Measurements from ENCODE around the gene DOCK11. TPM values are rescaled to one million over a fixed set of nuclear protein-coding genes. Genes with fewer than 3 reads are reported as not detected.
A peak's percentile ranks its signal among the peaks of the same experiment; 100 is the strongest.

The DOCK11 gene
- polyA plus RNA-seq, 3 donors, result 20.8 to 39.7 (median 34.8) TPM

GRCh38 chrX:118726887-118727685, 231.5 kb downstream of the DOCK11 start, which contains the start of gene IL13RA1:
IL13RA1 (plus strand) TSS chrX:118727606; CDS start chrX:118727639, 33 bp downstream.
- Histone ChIP-seq H3K27me3 (ENCODE audit: control insufficient read depth in 2 of 2, insufficient read depth in 2 of 2, low read length in 2 of 2) (no peaks in the 10 kb centered on the region), H3K4me1 (ENCODE audit: control insufficient read depth in 1 of 2, insufficient read depth in 2 of 2, low read length in 2 of 2) (peaks cover 76 to 78% of the 10 kb centered on the region in 2 donors), H3K9ac (ENCODE audit: insufficient read depth, low read length, poor library complexity, severe bottlenecking) (peak within 1 kb of the TSS; percentile 80), H3K36me3 (replicated peaks in 1 of 2; ENCODE audit: control insufficient read depth in 1 of 2, insufficient read depth in 2 of 2, low read length in 2 of 2) (no peaks in the 10 kb centered on the region), H2AFZ (ENCODE audit: insufficient read depth, low read depth, low read length, poor library complexity, severe bottlenecking) (peak within 1 kb of the TSS; percentile 15), H3K4me2 (replicated peaks; ENCODE audit: extremely low read depth, low read length, poor library complexity, severe bottlenecking) (peak within 1 kb of the TSS; percentile 69), H4K20me1 (ENCODE audit: insufficient read depth, low read length) (peaks cover 11% of the 10 kb centered on the region), H3K9me3 (replicated peaks in 1 of 2; ENCODE audit: control insufficient read depth in 1 of 2, insufficient read depth in 1 of 2, low read length in 2 of 2) (no peaks in the 10 kb centered on the region), H3K79me2 (ENCODE audit: insufficient read depth, low read length) (peaks cover 44% of the 10 kb centered on the region), H3K27ac (ENCODE audit: low read depth in 1 of 2, low read length in 2 of 2) (peak within 1 kb of the TSS; percentile 77 to 78), H3K4me3 (replicated peaks in 1 of 3; ENCODE audit: low read depth in 2 of 3, low read length in 3 of 3) (peak within 1 kb of the TSS; percentile 60 to 75 (median 73))
- DNase-seq, result peak; percentile 30 to 63 (median 36)
- Mint-ChIP-seq H3K4me3 (peak within 1 kb of the TSS; percentile 84 to 92), H3K36me3 (no peaks in the 10 kb centered on the region), H3K4me1 (peaks cover 73% of the 10 kb centered on the region), H3K9me3 (peaks cover 0 to 9% (median 0%) of the 10 kb centered on the region in 7 donors), H3K27me3 (ENCODE audit: low read depth in 3 of 3) (peaks cover 0 to 11% (median 0%) of the 10 kb centered on the region in 3 donors), H3K27ac (peak within 1 kb of the TSS; percentile 89 to 94 (median 91))
- no peak for TF ChIP-seq CTCF (IDR thresholded peaks at IDR 0.05)
- under 1% methylated on average over 31 of the region's 56 CpGs for WGBS (ENCODE audit: insufficient coverage)
- intact Hi-C loops (cut with micrococcal nuclease), result no loop called here

GRCh38 chrX:118727686-118728339, 232.2 kb downstream of the DOCK11 start:
- H3K36me3 ChIP-seq (replicated peaks in 1 of 2; ENCODE audit: control insufficient read depth in 1 of 2, insufficient read depth in 2 of 2, low read length in 2 of 2), result no peaks in the 10 kb centered on the region
- H3K9ac ChIP-seq (ENCODE audit: insufficient read depth, low read length, poor library complexity, severe bottlenecking), result peak overlapping the region; percentile 80
- peaks cover 0 to 11% (median 0%) of the 10 kb centered on the region in 3 donors for H3K27me3 Mint-ChIP-seq (ENCODE audit: low read depth in 3 of 3)
- 0% methylated on average over 43 of the region's 73 CpGs for WGBS (ENCODE audit: insufficient coverage)
- TF ChIP-seq CTCF (IDR thresholded peaks at IDR 0.05), result no peak
- peak overlapping the region; percentile 15 for H2AFZ ChIP-seq (ENCODE audit: insufficient read depth, low read depth, low read length, poor library complexity, severe bottlenecking)
- peaks cover 0 to 9% (median 0%) of the 10 kb centered on the region in 7 donors for H3K9me3 Mint-ChIP-seq
- H3K27me3 ChIP-seq (ENCODE audit: control insufficient read depth in 2 of 2, insufficient read depth in 2 of 2, low read length in 2 of 2), result no peaks in the 10 kb centered on the region
- peaks cover 11% of the 10 kb centered on the region for H4K20me1 ChIP-seq (ENCODE audit: insufficient read depth, low read length)
- peak in 1 of 3 donors; percentile 41 for DNase-seq
- peaks cover 75 to 76% of the 10 kb centered on the region in 2 donors for H3K4me1 ChIP-seq (ENCODE audit: control insufficient read depth in 1 of 2, insufficient read depth in 2 of 2, low read length in 2 of 2)
- H3K36me3 Mint-ChIP-seq, result no peaks in the 10 kb centered on the region
- peaks cover 47% of the 10 kb centered on the region for H3K79me2 ChIP-seq (ENCODE audit: insufficient read depth, low read length)
- H3K27ac ChIP-seq (ENCODE audit: low read depth in 1 of 2, low read length in 2 of 2), result peak overlapping the region; percentile 77 to 78
- no peaks in the 10 kb centered on the region for H3K9me3 ChIP-seq (replicated peaks in 1 of 2; ENCODE audit: control insufficient read depth in 1 of 2, insufficient read depth in 1 of 2, low read length in 2 of 2)
- intact Hi-C loops (cut with micrococcal nuclease), result no loop called here
- H3K4me3 Mint-ChIP-seq, result peak overlapping the region; percentile 84 to 92
- H3K4me2 ChIP-seq (replicated peaks; ENCODE audit: extremely low read depth, low read length, poor library complexity, severe bottlenecking), result peak overlapping the region; percentile 69
- peak overlapping the region; percentile 60 to 75 (median 73) for H3K4me3 ChIP-seq (replicated peaks in 1 of 3; ENCODE audit: low read depth in 2 of 3, low read length in 3 of 3)
- peaks cover 72% of the 10 kb centered on the region for H3K4me1 Mint-ChIP-seq
- H3K27ac Mint-ChIP-seq, result peak overlapping the region; percentile 85 to 93 (median 89)

All from CD14-positive monocyte (primary cell).